ENCODE data around the gene ANO1.

The ANO1 gene

DNA sequence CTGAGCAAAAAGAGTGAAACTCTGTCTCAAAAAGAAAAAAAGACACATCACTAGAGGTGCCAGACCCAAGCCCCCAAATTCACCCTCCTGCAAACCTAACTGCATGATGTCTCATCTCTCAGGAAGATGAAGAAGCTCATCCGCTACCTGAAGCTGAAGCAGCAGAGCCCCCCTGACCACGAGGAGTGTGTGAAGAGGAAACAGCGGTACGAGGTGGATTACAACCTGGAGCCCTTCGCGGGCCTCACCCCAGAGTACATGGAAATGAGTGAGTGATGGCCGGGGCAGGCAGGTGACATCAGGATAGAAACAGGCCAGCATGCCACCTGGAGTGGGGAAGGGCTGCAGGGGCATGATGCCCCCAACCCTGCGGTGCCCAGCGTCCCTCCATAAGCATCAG lies 89.0 kb downstream of the ANO1 start:
- no peak for DNase-seq (ENCODE audit: low read depth)

DNA sequence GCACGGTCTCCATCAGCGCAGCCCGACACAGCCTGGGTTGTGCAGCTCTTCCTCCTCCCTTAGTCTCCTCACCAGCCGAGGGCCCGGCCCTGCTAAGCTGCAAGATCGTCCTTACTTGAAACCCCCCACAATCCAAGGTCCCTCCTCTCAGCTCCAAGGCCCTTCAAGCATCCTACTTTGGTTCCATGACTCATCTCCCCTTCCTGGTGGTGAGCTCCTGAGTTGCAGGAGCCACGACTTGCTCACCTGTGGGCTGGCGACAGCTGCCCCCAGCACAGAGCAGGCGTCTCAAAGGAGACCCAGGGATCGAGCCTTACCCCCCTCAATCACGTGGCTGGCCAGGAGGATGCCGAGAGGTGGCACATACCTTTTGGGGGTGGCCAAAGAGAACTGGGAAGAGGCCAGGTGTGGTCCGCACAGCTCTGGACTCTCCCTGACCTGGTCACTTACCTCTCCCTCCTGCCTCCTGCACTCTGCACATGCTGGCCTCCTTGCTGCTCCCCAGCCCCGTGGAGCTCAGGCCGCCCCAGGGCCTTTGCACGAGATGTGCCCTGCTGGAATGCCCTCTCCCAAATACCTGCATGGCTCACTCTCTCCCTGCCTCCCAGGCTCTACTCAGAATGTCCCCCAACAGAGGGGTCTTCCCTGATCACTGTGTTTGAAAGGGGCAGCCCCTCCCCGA lies 89.7 kb downstream of the ANO1 start:
- DNase-seq (ENCODE audit: low read depth): no peak

DNA sequence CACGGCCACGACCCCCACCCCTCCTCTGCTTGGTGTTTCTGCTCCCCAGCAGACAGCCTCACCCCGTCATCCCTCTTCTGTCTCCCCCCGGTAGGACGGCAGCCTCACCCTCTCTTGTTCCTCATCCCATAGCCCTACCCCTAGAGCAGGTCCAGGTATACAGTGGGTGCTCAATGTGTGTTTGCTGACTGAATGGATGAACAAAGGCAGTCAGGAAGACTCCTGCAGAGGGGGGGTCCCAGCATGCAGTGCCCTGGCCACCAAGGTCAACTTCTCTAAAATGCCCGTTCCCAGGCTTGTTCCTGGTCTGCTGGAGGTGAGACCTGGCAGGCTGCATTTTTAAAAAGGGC lies 90.3 kb downstream of the ANO1 start:
- no peak for DNase-seq (ENCODE audit: low read depth)

DNA sequence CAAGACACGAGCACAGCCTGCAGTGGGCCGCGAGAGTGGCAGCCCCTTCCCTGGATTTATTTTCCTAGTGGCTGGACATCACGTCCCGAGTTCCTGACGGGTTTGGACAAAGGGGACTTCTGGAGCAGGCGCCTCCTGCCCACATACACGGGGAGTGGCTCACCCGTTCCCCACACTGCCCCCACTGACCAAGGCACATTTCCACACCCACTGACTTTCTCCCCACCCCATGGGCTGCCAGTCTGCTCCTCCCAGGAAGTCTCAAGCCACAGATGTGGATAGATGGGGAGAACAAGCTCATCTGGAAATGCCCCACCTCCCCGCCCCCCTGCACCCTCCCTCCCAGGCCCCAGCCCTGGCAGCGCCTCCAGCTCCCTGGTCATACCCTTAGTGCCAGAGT lies 91.0 kb downstream of the ANO1 start:
- no peak for DNase-seq (ENCODE audit: low read depth)

DNA sequence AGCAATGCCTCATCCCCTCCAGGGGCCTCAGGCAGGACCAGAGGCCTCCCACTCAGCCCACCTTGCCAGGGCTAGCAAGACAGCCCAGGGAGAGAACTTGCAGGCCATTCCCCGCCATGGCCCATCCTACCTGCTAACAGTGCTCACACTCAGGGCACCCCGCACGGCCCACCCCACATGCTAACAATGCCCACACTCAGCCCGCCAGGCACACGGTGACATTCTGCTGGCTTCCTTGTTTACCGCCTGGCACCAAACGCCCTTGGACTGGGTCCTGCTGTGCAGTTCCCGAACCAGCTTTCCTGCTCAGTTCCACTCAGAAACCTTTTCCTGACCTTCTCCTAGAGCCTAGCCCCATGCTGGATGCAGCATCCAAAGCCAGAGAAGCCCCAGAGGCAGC lies 91.5 kb downstream of the ANO1 start:
- no peak for DNase-seq (ENCODE audit: low read depth)

DNA sequence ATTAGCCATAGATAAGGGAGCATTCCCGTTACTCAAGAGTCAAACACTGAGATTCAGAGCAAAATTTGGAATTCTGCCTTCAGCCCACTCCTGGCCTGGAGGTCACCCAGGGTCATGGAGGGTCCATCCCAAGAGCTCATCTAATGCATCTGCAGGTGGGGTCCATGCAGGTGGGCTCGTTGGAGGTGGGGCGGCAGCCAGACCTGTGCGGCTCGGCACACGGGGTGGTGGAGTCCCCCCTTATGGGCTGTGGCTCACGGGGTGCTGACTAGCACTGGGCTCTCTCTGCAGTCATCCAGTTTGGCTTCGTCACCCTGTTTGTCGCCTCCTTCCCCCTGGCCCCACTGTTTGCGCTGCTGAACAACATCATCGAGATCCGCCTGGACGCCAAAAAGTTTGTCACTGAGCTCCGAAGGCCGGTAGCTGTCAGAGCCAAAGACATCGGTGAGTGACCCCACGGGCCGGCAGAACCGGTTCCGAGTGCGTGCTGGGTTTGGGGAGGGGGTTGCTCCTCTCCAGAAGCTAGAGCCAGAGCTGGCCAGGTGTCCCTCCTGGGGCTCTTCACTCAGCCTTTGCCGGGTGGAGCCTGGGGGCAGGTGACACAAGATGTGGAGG lies 92.6 kb downstream of the ANO1 start:
- no peak for DNase-seq (ENCODE audit: low read depth)

DNA sequence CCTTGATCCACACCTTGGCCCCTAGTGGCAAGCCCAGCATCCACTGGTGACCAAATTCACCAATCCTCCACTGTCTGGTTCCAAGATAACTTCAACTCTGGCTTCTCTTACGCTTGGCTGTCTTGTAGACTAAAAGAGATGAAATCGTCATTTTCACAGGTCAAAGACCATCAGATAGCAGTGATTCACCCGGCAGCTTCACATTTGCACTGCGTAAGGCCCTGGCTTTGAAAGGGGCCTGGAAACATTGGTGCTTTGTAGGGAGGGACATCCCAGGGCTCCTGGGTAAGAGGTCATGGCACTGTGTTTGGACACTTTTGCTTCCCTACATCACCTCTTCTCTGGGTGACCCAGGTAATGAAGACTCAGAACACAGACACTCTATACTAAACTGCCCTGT lies 94.9 kb downstream of the ANO1 start:
- DNase-seq (ENCODE audit: low read depth): no peak

DNA sequence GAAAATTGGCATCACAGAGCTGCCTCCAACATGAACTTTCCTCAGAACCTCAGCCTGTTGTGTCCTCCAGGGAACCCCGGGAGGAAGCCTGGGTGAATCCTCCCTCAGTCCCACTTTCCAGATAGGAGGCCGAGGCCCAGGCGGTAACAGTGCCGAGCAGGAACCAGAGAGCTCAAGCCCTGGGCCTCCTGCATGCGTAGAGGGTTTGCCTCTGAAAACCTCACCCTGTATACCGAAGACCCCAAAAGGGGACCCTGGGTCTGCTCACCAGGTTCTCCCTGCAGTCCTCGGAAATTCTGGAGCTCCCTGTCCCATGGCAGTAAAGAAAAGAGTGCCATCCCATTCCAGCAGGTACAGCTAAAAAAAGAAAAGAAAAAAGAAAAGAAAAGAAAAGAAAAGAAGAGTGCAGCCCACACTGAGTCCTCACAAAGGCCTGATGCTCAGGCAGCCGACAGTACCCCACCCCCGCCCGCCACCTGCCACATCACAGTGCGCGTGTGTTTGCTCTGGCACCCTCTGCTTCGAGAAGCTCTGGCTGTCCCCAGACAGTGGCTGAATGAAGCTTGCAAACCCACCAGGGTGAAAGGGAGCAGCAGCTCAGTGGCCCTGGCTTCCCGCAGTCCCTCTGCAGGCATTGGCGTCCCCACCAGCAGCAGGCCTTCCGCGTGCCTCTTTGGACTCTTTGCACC lies 96.6 kb downstream of the ANO1 start:
- DNase-seq (ENCODE audit: low read depth): no peak

DNA sequence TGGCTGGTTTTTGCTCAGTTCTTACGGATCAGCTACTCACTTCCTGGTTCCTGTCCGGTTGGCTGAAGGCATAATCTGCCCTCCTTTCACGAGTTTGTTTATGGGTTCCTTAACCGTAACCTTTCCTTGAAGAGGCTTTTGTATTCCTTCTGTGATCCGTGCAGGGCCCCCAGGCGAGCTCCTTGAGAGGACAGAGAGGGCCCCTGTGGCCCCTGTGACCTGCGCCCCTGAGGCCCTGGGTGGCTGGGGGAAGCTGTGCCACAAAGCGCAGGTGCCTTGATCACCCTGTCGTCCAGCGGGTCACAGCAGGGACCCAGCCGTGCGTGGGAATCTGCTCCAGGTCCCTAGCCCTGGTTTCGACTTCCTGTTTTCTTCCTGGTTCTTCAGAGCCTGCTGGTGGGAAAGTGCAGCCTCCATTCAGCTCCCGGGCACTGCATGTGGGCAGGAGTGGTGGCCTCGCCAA lies 97.2 kb downstream of the ANO1 start:
- no peak for DNase-seq (ENCODE audit: low read depth)

DNA sequence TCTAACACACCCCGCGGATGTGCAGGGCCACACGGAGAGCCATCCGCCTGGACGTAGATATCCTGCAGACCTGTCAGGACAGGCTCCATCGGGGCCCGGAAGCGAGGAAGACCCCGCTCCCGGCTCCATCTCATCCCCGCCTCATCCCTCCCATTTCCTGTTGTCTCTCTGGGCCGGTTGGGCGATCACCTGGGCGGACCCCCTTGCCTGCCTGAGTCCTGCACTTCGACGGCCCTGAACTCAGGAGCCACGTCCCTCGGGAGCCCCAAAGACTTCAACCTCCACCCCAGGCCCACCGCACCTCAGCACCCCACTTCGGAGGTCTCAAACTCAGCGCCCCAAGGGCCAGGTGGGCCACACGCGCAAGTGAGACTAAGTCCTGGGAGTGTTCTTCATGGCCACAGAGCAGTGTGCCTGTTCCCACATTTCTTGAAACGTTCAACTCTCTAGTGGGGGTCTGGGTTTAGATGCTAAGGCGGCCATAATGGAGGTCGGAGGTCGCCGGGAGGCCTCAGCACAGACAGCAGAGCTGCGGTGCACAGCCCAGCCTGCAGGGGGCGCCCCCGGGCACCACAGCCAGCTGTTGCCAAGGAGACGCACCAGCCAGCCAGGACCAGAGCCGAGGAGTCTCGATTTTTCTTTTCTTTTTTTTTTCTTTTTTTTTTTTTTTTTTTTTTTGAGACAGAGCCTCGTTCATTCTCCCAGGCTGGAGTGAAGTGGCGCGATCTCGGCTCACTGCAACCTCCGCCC lies 99.0 kb downstream of the ANO1 start:
- no peak for DNase-seq (ENCODE audit: low read depth)

DNA sequence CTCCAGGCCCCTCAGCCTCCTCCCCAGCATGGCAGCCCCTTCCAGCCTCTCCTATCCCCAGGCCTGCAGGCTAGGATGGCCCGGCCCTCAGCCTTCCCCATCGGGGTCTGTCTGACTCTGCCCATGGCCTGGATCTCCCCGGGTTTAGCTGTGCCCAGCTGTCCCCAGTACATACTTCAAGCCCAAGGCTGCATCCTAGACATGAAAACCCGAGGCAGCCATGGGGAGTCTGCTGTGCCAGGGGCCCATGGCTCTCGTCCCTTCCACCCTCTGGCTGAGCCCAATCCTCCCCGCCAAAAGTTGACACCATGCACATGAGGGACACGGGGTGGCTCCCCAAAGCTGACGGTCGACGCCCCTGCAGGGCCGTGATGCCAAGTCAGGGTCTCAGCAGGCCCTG lies 102.8 kb downstream of the ANO1 start:
- no peak for DNase-seq (ENCODE audit: low read depth)

DNA sequence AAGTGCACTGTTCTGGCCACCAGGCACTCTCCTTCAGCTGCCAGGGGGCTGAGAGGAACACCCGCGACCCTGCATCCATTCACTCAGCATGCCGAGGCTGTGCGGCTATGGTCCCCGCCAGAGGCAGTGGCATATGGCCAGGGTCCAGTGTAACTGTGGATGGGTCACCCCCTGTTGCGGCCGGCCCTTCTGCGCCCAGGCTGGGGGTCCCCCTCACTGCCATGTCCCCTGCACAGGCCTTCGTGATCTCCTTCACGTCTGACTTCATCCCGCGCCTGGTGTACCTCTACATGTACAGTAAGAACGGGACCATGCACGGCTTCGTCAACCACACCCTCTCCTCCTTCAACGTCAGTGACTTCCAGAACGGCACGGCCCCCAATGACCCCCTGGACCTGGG lies 104.1 kb downstream of the ANO1 start:
- DNase-seq (ENCODE audit: low read depth): no peak

DNA sequence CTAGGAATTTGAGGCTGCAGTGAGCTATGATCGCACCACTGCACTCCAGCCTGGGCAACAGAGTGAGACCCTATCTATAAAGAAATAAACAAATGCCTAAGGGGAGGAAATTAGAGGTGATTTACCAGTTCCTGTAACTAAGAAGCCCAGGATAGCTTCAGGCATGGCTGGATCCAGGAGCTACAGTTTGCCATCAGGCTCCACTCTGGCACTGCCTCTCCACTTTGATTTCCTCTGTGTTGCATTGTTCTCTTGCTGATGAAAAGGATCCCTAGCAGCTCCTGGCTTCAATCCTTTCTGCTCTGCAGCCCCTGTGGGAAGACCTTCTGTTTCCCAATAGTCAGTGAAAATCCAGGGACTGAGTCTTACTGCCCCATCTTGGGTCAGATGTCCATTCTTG lies 104.9 kb downstream of the ANO1 start:
- no peak for DNase-seq (ENCODE audit: low read depth)

DNA sequence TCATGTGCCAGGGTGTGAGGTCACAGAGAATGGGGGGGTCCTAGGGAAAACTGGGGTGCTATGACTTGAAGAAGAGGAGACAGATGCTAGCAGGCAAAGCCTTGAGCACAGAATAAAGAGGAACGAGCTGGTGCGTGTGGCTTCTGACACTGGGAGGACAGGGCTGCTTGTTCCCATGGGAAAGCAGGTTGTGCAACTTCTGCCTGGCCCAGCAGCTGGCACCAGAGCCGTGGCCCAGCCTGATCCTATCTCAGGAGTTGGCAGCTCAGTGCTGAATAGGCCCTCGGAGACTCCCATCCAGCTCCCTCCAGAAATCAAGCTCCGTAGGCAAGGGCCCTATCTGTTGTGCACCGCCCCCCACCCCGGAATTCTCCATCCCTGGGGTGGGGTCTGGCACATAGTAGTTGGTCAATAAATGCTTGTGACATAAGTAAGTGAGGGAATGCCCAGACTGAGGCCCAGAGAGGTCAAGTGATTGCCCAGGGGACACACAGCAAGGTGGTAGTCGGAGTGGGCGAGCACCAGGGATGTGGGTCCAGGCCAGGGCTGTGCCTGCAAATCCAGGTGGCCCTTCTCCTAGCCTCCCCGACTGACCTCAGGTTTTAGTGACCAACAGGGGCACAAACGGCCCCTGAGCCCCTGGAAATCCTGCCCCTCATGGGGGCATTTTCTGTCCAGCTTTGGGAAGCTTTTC lies 105.5 kb downstream of the ANO1 start:
- DNase-seq (ENCODE audit: low read depth): no peak

DNA sequence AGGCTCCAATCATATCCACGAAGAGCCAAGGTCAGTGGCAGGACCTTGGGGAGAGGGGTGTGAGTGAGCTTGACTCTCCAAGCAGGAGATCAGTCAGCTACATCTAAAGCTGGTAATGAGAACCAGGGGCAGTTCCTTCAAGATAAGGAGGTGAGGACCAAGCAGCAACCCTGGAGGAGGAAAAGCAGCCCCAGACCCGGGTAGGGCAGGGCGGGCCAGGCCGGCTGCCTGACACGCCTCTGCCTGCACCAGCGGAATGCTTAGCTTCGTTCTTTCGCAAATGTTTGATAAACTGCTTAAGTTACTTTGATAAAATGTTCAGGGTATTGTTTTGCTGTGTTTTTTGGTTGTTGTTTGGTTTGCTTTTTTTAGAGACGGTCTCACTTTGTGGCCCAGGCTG lies 106.3 kb downstream of the ANO1 start:
- no peak for DNase-seq (ENCODE audit: low read depth)

DNA sequence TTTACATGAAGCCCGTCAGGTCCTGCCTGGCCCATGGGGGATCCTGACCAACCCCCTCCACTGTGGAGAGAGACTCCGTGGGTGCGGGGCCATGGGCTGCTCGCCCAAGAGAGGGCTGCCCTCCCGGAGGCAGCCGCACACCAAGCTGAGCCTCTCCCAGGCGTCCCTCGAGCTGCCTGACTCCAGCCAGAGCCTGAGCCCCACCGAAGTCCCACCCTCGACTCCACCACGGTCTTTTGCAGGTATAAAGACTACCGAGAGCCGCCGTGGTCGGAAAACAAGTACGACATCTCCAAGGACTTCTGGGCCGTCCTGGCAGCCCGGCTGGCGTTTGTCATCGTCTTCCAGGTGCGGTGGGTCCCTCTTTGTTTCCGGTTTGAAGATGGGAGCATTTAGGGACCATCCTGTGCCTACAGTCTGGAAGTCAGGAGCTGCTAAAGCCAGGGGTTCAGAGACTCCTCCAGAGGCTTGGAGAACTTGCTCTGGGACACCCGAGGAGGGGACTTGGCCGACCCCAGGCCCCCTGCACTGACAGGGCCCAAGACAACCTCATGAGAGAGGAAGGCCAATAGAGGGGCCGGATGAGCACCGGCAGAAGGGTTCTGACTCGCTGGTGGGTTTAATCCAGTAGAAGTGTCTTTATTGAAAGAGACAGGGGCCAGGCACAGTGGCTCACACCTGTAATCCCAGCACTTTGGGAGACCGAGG lies 107.4 kb downstream of the ANO1 start:
- DNase-seq (ENCODE audit: low read depth): no peak

DNA sequence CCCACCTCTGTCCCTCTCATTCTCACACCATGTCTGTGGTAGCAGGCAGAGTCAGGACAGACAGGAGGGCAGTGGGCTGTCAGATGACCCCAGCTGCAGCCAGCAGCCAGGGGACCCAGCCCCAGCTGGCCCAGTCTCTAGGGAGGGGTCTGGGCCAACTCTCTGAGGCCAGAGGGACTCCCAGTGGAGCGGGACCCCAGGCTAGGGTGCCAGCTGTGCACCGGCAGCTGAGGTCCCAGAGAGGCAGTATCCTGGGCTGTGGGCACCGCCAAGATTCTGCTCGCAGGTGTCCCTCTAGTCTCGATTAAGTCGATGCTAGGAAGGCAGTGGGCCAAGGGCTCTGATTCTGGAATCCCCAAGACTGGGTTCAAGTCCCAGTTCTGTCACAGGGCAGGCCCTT lies 108.3 kb downstream of the ANO1 start:
- no peak for DNase-seq (ENCODE audit: low read depth)

DNA sequence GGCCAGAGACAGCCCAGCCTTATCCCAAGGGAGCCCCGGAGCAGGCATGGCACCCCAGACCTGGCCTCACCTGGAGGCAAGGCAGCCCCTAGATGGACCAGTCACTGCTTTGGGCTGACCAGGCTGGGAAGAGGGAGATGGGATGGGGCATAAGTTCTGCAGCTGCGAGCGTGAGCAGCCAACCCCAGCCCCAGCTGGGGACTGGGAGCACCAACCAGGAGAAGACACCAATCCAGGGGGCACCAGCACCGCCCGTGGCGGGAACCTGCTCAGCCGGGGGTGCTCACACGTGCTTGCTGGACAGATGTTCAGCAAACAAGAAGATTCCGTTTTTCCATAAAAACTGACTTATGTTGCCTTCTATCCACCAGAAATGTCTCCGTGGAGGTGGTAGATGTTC lies 108.8 kb downstream of the ANO1 start:
- DNase-seq (ENCODE audit: low read depth): no peak

DNA sequence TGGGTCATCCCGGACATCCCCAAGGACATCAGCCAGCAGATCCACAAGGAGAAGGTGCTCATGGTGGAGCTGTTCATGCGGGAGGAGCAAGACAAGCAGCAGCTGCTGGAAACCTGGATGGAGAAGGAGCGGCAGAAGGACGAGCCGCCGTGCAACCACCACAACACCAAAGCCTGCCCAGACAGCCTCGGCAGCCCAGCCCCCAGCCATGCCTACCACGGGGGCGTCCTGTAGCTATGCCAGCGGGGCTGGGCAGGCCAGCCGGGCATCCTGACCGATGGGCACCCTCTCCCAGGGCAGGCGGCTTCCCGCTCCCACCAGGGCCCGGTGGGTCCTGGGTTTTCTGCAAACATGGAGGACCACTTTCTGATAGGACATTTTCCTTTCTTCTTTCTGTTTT lies 109.7 kb downstream of the ANO1 start:
- no peak for DNase-seq (ENCODE audit: low read depth)

DNA sequence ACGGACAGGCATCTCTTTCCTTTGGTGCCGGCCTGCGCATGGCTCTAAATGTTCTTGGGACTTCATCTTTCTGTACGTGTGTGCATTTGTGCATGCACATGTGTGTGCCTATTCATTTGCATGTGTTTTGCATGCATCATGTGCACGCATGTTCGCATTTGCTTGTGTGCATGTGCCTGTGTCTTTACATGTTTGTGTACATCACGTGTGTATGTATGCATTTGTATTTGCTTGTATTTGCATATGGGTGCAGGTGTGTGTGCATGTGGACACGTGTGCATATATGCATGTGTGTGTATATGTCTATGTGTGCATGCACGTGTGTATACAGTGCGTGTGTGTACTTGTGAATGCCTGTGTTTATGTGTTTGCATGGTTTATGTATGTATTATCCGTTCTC lies 111.5 kb downstream of the ANO1 start:
- DNase-seq (ENCODE audit: low read depth): no peak

DNA sequence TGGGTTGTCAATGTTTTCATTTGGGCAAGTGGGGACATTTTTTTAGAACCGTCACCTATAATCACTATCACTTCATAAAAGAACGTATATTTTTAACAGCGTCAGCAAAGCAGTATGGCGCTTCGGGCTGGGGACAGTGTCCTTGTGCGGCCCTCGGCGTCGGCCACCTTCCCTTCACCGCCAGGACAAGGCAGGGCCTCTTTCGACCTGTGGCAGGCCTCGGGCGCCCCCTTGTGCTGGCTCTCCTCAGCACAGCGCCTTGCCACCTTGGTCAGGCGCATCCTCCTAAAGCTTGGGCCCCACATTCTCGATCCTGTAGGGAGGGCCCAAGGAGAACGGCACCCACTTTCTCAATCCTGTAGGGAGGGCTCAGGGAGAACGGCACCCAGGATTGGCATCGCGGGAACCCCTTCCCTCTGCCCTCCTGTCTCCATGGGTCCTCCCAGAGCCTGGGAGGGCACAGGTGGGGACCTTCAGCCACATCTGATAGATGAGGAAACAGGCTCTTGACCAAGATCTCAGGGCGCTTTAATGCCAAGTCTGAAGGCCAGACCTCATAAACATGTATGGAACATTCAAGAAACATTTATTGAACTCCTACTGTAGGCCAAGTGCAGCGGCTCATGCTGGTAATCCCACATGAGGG lies 113.5 kb downstream of the ANO1 start:
- DNase-seq (ENCODE audit: low read depth): no peak
